GM06990 (cell line): ENCODE measurements around the gene KRT3.

Source experiments
- DNase-seq: peaks from one replicate; pipeline ENCODE4 v3.0.0-alpha.2; 2011; ENCODE audit not compliant: insufficient read length; ENCODE audit errors: extremely low read depth
- H3K27me3 ChIP-seq: replicated peaks from 2 replicates; pipeline ENCODE4 v1.6.0; 2011; ENCODE audit warnings: low read length; ENCODE audit not compliant: control insufficient read depth, insufficient read depth
- H3K36me3 ChIP-seq: 2 replicates; pipeline ENCODE4 v1.5.1; 2011; ENCODE audit warnings: low read length; ENCODE audit not compliant: control insufficient read depth, insufficient read depth
- H3K4me3 ChIP-seq: replicated peaks from 2 replicates; pipeline ENCODE4 v1.5.1; 2011; ENCODE audit warnings: low read depth, mild to moderate bottlenecking, control low read depth, low read length
- CTCF ChIP-seq: IDR thresholded peaks from 2 replicates; pipeline ENCODE4 v1.5.1; 2011; ENCODE audit warnings: low read length, control low read depth, mild to moderate bottlenecking, inconsistent platforms; ENCODE audit not compliant: insufficient read depth, poor library complexity, severe bottlenecking

Gene KRT3

DNA sequence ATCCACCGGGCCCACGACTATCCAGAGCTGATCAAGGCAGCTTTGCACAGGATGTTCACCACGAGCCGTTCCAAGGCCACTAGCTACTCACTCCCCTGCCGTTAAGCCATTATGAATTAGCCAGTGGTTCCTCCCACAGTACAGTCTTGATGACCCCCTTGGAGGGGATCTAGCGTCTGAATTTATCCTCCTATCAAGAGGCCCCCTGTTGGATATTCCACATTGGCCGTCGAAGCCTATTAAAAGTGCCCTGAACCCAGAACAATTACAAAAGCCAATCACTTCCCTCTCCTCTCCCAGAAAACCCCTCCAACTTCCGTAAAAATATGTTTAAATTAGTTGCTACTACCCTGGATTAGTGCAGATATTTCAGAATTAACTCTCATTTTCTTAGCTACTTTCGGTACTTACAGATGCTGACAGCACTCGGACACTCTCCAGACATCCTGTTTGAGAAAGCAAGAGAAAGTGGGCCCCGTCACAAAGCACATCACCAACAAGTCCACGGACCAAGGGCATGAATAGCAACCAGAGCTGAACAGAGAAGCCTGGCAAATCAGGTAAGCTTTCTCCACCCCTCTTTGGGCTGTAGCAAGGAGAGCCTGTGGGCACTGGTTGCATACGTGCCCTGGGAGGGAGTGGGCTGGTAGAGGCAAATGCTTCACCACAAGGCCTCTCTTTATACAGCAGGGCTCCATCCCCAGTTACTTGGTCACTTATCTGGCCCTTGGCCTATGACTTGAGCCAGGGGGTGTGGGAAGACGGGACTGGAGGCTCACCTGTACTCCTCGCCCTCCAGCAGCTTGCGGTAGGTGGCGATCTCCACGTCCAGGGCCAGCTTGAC lies 5.3 kb downstream of the KRT3 start:
- Histone ChIP-seq H3K36me3 (no peaks in the 10 kb centered on the region), H3K27me3 (no peaks in the 10 kb centered on the region; the same call in 1 of the 2 replicates), H3K4me3 (no peak overlapping the region)
- TF ChIP-seq CTCF = no peak
- no peak for DNase-seq

- TF ChIP-seq CTCF = no peak
- no peaks in the 10 kb centered on the region for H3K36me3 ChIP-seq
- no peak for DNase-seq
- no peaks in the 10 kb centered on the region; the same call in 1 of the 2 replicates for H3K27me3 ChIP-seq
- no peak overlapping the region for H3K4me3 ChIP-seq
These were observed 6.1 kb downstream of the KRT3 start for GRCh38 chr12:52789637-52790426.

- Histone ChIP-seq H3K4me3 (no peak overlapping the region), H3K27me3 (no peaks in the 10 kb centered on the region; the same call in 1 of the 2 replicates), H3K36me3 (no peaks in the 10 kb centered on the region)
- DNase-seq = no peak
- no peak for TF ChIP-seq CTCF
These were observed 6.9 kb downstream of the KRT3 start for GRCh38 chr12:52788876-52789636.

DNA sequence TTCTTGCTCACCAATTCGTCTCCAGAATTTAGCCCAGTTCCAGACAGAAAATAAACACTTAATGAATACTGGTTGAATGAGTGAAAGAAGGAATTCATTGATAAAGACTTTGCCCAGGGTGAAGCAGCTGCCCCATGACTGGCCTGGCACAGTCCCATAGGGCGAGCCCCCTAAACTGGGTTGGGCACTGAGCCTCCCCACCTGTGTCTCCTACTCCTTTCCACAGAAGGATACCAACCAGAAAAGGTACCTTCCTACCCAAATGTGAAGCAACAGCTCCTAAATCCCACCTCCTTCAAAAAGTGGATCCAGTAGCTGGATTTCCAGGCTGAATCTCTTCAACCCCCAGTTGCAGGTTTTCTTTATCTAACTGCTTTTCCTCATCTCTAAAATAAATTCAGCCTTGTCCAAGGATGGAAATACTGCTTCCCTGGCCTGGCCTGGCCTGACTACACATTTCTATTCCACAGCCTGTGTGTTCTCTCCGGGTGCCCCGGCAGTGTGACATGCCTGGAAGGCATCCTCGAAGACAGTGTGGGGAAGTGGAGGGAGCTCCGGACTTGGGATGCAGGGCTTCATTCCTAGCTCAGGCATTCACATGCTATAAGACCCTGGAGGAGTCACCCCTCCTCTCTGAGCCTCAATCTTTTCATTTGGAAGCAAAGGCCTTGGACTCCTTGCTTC lies 7.6 kb downstream of the KRT3 start:
- Histone ChIP-seq H3K4me3 (no peak overlapping the region), H3K27me3 (no peaks in the 10 kb centered on the region; the same call in 1 of the 2 replicates), H3K36me3 (no peaks in the 10 kb centered on the region)
- no peak for DNase-seq
- no peak for TF ChIP-seq CTCF
